IMR-90 (cell line): ENCODE data around the gene NKD1.

Experiments
- CHD1 ChIP-seq: IDR thresholded peaks from 2 replicates; pipeline ENCODE4 v1.6.1; 2012; ENCODE audit warnings: low read depth, low read length, improper control_type of control experiment
- CTCF ChIP-seq: conservative IDR thresholded peaks from 2 replicates; pipeline ENCODE4 v1.5.1; 2012; ENCODE audit warnings: mild to moderate bottlenecking, low read depth, low read length, improper control_type of control experiment
- ELK1 ChIP-seq: fragments of 150-350 bp; IDR thresholded peaks from 2 replicates; pipeline ENCODE4 v1.6.1; 2016; ENCODE audit warnings: low read depth, mild to moderate bottlenecking, low read length, moderate library complexity, borderline replicate concordance
- FOS ChIP-seq: fragments of 150-350 bp; IDR thresholded peaks from 2 replicates; pipeline ENCODE4 v1.6.1; 2016; ENCODE audit warnings: low read depth, low read length
- MXI1 ChIP-seq: IDR thresholded peaks from 2 replicates; pipeline ENCODE4 v1.6.1; 2012; ENCODE audit warnings: low read depth, mild to moderate bottlenecking, low read length, moderate library complexity, borderline replicate concordance
- POLR2A ChIP-seq: IDR thresholded peaks from 2 replicates; pipeline ENCODE4 v1.6.1; 2012; ENCODE audit warnings: mild to moderate bottlenecking, low read depth, low read length
- RFX5 ChIP-seq: IDR thresholded peaks from 2 replicates; pipeline ENCODE4 v1.8.0; 2012; ENCODE audit warnings: low read depth, mild to moderate bottlenecking, low read length, moderate library complexity
- USF2 ChIP-seq: fragments of 150-350 bp; IDR thresholded peaks from 2 replicates; pipeline ENCODE4 v1.6.1; 2017; ENCODE audit warnings: mild to moderate bottlenecking, antibody characterized with exemption, low read length, low read depth

GRCh38 chr16:50602126-50602525 is 53.9 kb downstream of the NKD1 start:
- TF ChIP-seq MXI1 (no peak), CTCF (no peak), USF2 (no peak), FOS (no peak), CHD1 (no peak), POLR2A (no peak), RFX5 (no peak), ELK1 (no peak)
